Esophagus squamous epithelium (tissue), 5 donors: ENCODE results near the gene CNTNAP5. TPM values are rescaled to one million over a fixed set of nuclear protein-coding genes. Genes with fewer than 3 reads are reported as not detected.

Source experiments
- DNase-seq: peaks from one replicate; lab custom pipeline; 2025; lab: John Stamatoyannopoulos, UW
- H3K27ac ChIP-seq, 4 donors: fragments of 200-600 bp; sonication (generic); one replicate each; pipeline ENCODE4 v1.5.1; 2016 to 2019; ENCODE audit warnings: mild to moderate bottlenecking in 1 of 4
- H3K27me3 ChIP-seq, 4 donors: fragments of 200-600 bp; sonication (generic); 1 replicate in 3 of 4; 2 replicates in 1 of 4; pipeline versions ENCODE4 v1.5.1 to v1.6.0; 2017 to 2021; ENCODE audit warnings: antibody characterized with exemption in 1 of 4
- H3K36me3 ChIP-seq, 3 donors: fragments of 200-600 bp; sonication (generic); one replicate each; pipeline ENCODE4 v1.5.1; 2016 to 2019
- H3K4me1 ChIP-seq, 3 donors: fragments of 200-600 bp; sonication (generic); one replicate each; pipeline ENCODE4 v1.5.1; 2017 to 2019
- H3K4me3 ChIP-seq, 4 donors: fragments of 200-600 bp; sonication (generic); 1 replicate in 3 of 4; 2 replicates in 1 of 4; pipeline ENCODE4 v1.5.1; 2016 to 2019; ENCODE audit warnings: mild to moderate bottlenecking in 2 of 4, moderate library complexity in 1 of 4
- H3K9me3 ChIP-seq, 3 donors: fragments of 200-600 bp; sonication (generic); one replicate each; pipeline ENCODE4 v1.5.1; 2016 to 2019
- CTCF ChIP-seq, 6 experiments: fragments of 450-650 bp in 4 of 6; fragments of 200-600 bp in 2 of 6; sonication (generic) in 2 of 6; IDR thresholded peaks; one replicate each; pipeline ENCODE4 v1.5.1; 2016 to 2019; ENCODE audit warnings: antibody characterized with exemption in 6 of 6, mild to moderate bottlenecking in 4 of 6, moderate library complexity in 4 of 6
- POLR2A ChIP-seq, 4 donors: fragments of 450-650 bp; IDR thresholded peaks; one replicate each; pipeline ENCODE4 v1.6.1; 2017; ENCODE audit warnings: antibody characterized with exemption in 4 of 4, mild to moderate bottlenecking in 4 of 4, moderate library complexity in 3 of 4
- WGBS, 2 donors: methylation state at CpG; one replicate each; pipeline ENCODE4 v1.1.5; 2018; 5-methylcytosine and 5-hydroxymethylcytosine counted together
- intact Hi-C: fragments of 100-400 bp; cut with DNase I; formaldehyde crosslinking; loops from one replicate; pipeline ENCODE4 v1.15.0; 2022
- total RNA-seq, 4 donors: library from RNA; depleted of rRNA; stranded (reverse); fragments of >200 nt; gene quantifications; one replicate each; pipeline ENCODE4 v1.1.0, GENCODE V29; 2016
- donor health status: DM: yes; HTN: yes; CAD: no.

The CNTNAP5 gene
- total RNA-seq, 4 donors from 2014 or later: not detected

- no peak for DNase-seq
- TF ChIP-seq POLR2A (IDR thresholded peaks at IDR 0.05): no peak
Observed at GRCh38 chr2:124325667-124326440, 300.8 kb downstream of the CNTNAP5 start.

GRCh38 chr2:124327303-124327702 lies 302.2 kb downstream of the CNTNAP5 start:
- DNase-seq: no peak
- no peak for TF ChIP-seq CTCF (IDR thresholded peaks at IDR 0.05)
- TF ChIP-seq POLR2A (IDR thresholded peaks at IDR 0.05): no peak
- Histone ChIP-seq H3K4me3 (no peak overlapping the region), H3K9me3 (no peaks in the 10 kb centered on the region), H3K4me1 (no peaks in the 10 kb centered on the region), H3K27ac (no peak overlapping the region), H3K36me3 (no peaks in the 10 kb centered on the region), H3K27me3 (no peaks in the 10 kb centered on the region)
- intact Hi-C loops: no loop called here

More at GRCh38 chr2:124325667-124326440, 300.8 kb downstream of the CNTNAP5 start:
- H3K27me3 ChIP-seq: no peaks in the 10 kb centered on the region
- H3K27ac ChIP-seq: no peak overlapping the region
- no peaks in the 10 kb centered on the region for H3K9me3 ChIP-seq
- H3K4me1 ChIP-seq: no peaks in the 10 kb centered on the region
- 20 to 25% methylated on average over 3 of the region's 3 CpGs for WGBS, 2 donors
- intact Hi-C loops: no loop called here
- no peaks in the 10 kb centered on the region for H3K36me3 ChIP-seq
- no peak overlapping the region for H3K4me3 ChIP-seq

GRCh38 chr2:124328397-124328796 lies 303.3 kb downstream of the CNTNAP5 start:
- Histone ChIP-seq H3K9me3 (no peaks in the 10 kb centered on the region), H3K27me3 (no peaks in the 10 kb centered on the region), H3K27ac (no peak overlapping the region), H3K4me1 (no peaks in the 10 kb centered on the region), H3K4me3 (no peak overlapping the region), H3K36me3 (no peaks in the 10 kb centered on the region)
- WGBS, 2 donors: 67 to 73% methylated on average over 3 of the region's 3 CpGs
- intact Hi-C loops: no loop called here
- TF ChIP-seq POLR2A (IDR thresholded peaks at IDR 0.05) (no peak), CTCF (IDR thresholded peaks at IDR 0.05) (no peak)
- no peak for DNase-seq

GRCh38 chr2:124333784-124334183 lies 308.7 kb downstream of the CNTNAP5 start:
- Histone ChIP-seq H3K4me3 (no peak overlapping the region), H3K36me3 (no peaks in the 10 kb centered on the region), H3K9me3 (no peaks in the 10 kb centered on the region), H3K27ac (no peak overlapping the region), H3K27me3 (no peaks in the 10 kb centered on the region), H3K4me1 (no peaks in the 10 kb centered on the region)
- WGBS, 2 donors: 47 to 50% methylated on average over 4 of the region's 4 CpGs
- TF ChIP-seq POLR2A (IDR thresholded peaks at IDR 0.05) (no peak), CTCF (IDR thresholded peaks at IDR 0.05) (no peak)
- DNase-seq: no peak
- intact Hi-C loops: no loop called here

- DNase-seq: no peak
- Histone ChIP-seq H3K36me3 (no peaks in the 10 kb centered on the region), H3K27me3 (no peaks in the 10 kb centered on the region), H3K27ac (no peak overlapping the region), H3K9me3 (no peaks in the 10 kb centered on the region), H3K4me1 (no peaks in the 10 kb centered on the region), H3K4me3 (no peak overlapping the region)
- TF ChIP-seq POLR2A (IDR thresholded peaks at IDR 0.05) (no peak), CTCF (IDR thresholded peaks at IDR 0.05) (no peak)
- 68 to 95% methylated on average over 2 of the region's 2 CpGs for WGBS, 2 donors
- intact Hi-C loops: no loop called here
Observed at GRCh38 chr2:124335058-124335457, 310.0 kb downstream of the CNTNAP5 start.
